ENCODE measurements around the gene CMC2.

Gene CMC2

DNA sequence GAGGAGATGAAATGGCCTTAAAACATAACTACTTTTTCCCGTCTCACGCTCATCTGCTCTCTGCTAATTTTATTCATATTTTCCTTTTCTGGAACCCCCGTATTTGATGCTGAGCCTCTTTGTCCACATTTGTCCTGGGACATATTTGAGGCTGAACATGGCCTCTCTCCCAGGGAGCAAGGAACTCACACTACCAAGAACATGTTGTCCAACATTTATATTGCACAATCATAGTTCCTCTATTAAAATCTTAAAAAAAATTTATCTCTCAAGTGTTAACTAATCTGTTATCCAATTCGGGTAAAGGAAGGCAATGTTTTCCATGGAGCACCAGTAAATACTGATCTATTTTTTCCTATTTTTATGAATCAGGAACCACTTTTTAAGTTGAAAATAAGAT, 60.2 kb downstream of the CMC2 start:
- ChIA-PET POLR2A (ENCODE audit: low non-redundant PET) (no interaction called here), CTCF (no interaction called here)
- TF ChIP-seq, protein P1, sequence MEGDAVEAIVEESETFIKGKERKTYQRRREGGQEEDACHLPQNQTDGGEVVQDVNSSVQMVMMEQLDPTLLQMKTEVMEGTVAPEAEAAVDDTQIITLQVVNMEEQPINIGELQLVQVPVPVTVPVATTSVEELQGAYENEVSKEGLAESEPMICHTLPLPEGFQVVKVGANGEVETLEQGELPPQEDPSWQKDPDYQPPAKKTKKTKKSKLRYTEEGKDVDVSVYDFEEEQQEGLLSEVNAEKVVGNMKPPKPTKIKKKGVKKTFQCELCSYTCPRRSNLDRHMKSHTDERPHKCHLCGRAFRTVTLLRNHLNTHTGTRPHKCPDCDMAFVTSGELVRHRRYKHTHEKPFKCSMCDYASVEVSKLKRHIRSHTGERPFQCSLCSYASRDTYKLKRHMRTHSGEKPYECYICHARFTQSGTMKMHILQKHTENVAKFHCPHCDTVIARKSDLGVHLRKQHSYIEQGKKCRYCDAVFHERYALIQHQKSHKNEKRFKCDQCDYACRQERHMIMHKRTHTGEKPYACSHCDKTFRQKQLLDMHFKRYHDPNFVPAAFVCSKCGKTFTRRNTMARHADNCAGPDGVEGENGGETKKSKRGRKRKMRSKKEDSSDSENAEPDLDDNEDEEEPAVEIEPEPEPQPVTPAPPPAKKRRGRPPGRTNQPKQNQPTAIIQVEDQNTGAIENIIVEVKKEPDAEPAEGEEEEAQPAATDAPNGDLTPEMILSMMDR (conservative IDR thresholded peaks at IDR 0.05; ENCODE audit: low read depth) = no peak

DNA sequence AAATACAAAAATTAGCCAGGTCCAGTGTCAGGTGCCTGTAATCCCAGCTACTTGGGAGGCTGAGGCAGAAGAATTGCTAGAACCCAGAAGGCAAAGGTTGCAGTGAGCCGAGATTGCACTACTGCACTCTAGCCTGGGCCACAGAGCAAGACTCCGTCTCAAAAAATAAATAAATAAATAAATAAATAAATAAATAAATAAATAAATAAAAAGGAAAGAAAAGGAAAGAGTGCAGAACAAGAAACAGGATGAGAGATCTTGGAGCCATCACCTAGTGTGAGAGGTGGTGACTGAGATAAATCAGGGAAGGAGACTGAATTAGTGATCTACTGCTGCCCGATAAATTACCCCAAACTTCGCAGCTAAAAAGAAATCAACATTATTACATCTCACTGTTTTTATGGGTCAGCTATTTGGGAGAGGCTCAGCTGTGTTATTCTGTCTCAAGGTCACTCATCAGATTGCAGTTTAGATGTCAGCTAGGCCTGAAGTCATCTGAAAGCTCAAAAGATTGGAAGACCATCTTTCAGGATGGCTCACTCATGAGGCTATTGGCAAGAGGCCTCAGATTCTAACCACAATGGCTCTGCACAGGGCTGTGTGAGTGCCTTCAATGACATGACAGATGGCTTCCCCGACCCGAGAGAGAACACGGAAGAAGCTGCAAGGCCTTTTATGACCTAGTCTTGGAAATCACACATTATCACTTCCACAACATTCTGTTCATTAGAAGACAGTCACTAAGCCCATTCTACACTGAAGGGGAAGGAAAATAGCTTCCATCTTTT, 66.4 kb downstream of the CMC2 start:
- H3K27ac ChIP-seq = no peak overlapping the region
- TF ChIP-seq, protein P1 (conservative IDR thresholded peaks at IDR 0.05; ENCODE audit: low read depth) = no peak
- CTCF ChIA-PET = no interaction called here
- POLR2A ChIA-PET (ENCODE audit: low non-redundant PET) = no interaction called here
- no peak for DNase-seq (ENCODE audit: low spot score)

More for the DNA sequence above, 60.2 kb downstream of the CMC2 start:
- no peak for DNase-seq (ENCODE audit: low spot score)
- H3K27ac ChIP-seq = no peak overlapping the region

DNA sequence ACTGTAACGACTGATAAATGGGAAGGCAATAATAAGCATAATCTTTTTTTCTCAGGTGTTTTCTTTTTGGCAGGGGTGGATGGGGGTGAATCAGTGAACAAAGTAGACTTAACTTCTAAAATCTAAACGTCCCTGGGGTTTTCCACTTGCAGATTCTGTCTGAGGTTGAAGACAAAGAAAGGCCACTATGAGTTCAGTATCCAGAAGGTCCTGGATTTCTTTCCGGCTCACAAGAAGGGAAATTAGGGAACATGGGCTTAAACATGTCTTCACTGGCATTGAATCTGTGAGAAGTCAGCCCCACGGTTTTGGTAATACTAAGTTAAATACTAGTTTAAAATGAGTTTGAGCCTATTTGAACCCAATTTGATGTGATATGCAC, 67.8 kb downstream of the CMC2 start:
- POLR2A ChIA-PET (ENCODE audit: low non-redundant PET) = no interaction called here
- TF ChIP-seq, protein P1 (conservative IDR thresholded peaks at IDR 0.05; ENCODE audit: low read depth) = no peak

DNA sequence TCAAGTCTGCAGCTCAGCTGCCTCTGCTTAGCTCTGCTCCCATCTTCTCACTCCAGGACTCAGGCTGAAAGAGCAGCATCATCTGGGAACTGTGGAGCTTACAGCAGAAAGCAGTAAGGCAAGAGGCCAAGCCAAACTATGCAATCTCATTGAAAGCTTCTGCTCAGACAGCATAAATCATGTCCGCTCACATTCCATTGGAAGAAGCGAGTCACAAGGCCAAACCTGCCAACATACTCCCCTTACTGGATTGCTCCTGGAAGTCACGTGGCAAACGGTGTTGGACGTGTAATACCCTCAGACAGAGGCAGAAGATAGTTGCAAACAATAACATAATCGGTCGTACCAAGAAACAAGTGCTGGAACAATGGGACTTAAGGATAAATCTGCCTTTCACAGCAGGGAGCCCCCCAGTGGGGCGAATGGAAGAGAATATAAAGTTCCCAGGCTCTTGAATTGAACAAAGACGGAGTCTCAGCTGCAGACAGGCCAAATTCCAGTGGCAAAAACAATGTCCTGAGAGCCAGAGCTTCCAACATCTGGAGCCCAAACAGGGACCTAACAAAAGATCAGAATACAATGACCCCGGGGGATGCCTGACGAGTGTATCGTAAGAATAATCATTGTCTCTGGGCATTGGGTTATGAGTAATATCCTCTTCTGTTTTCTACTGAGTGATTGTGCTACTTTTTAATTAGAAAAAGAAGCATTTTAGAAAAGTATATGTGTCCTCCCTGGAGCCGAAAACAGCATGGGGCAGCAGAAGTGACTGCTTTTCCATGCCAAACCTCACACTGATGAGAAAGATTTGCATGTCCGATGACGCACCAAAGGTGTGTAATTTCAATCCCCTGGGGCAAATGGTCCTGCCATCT, 68.4 kb downstream of the CMC2 start:
- ChIA-PET POLR2A (ENCODE audit: low non-redundant PET) (no interaction called here), CTCF (interaction anchor here (0.7 kb wide), 1 partner anchor 1621 kb away, joined by 3 read pairs; no protein-coding TSS in a partner anchor)
- DNase-seq (ENCODE audit: low spot score) = no peak
- H3K27ac ChIP-seq = no peak overlapping the region
- TF ChIP-seq, protein P1 (conservative IDR thresholded peaks at IDR 0.05; ENCODE audit: low read depth) = no peak

More for the DNA sequence above, 67.8 kb downstream of the CMC2 start:
- no peak for DNase-seq (ENCODE audit: low spot score)
- H3K27ac ChIP-seq = no peak overlapping the region
- CTCF ChIA-PET = no interaction called here

DNA sequence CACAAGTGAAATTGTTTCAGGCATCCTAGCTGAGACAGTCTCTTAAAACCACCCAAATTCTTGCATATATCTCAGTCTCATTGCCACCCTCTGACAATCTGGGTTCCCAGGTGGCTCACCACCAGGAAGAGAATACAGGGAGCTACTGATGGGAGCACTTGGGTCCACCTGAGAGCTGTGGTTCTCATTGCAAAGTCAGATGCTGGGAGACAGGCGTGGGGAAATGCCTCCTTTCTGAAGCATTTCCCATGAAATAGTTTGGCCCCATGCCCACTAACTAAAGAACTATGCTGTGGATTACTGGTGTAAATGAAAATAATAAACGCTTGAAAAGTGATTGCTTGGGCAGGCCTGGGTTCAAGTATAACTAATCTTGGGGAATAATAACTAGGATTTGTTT, 70.3 kb downstream of the CMC2 start:
- POLR2A ChIA-PET (ENCODE audit: low non-redundant PET) = no interaction called here
- no peak for DNase-seq (ENCODE audit: low spot score)
- H3K27ac ChIP-seq = no peak overlapping the region
- CTCF ChIA-PET = no interaction called here
- TF ChIP-seq, protein P1 (conservative IDR thresholded peaks at IDR 0.05; ENCODE audit: low read depth) = no peak

DNA sequence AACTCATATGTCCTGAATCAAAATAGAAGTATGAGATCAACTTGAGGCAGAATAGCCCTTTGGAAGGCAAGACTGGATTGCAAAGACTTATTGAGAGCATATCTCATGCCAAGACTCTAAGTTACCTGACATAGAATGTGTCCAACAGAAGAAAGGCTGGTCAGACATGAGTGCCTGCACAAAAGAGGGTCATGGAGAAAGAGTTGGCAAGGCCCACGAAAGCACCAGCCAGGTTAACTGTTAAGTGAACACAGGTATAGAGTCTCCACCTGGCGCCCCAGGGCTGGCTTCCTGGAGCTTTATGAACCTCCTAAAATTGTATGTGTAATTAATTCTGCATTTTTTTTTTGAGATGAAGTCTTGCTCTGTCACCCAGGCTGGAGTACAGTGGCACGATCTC, 71.0 kb downstream of the CMC2 start:
- POLR2A ChIA-PET (ENCODE audit: low non-redundant PET) = no interaction called here
- DNase-seq (ENCODE audit: low spot score) = no peak
- TF ChIP-seq, protein P1 (conservative IDR thresholded peaks at IDR 0.05; ENCODE audit: low read depth) = no peak
- H3K27ac ChIP-seq = no peak overlapping the region
- CTCF ChIA-PET = no interaction called here

Measured in RWPE1 (cell line).